Panc1 (cell line): ENCODE results near the gene IL24.

Experiments
- POLR2AphosphoS5 ChIP-seq: IDR thresholded peaks from 2 replicates; pipeline ENCODE4 v1.6.1; 2012; ENCODE audit warnings: mild to moderate bottlenecking, low read depth, low read length, moderate library complexity
- TF ChIP-seq, protein P1 (sequence below), 2 experiments: IDR thresholded peaks; 2 replicates each; pipeline ENCODE4 v1.6.1; 2011 to 2012; ENCODE audit warnings: low read depth in 2 of 2, control low read depth in 1 of 2, low read length in 1 of 2, mild to moderate bottlenecking in 1 of 2, moderate library complexity in 1 of 2; ENCODE audit not compliant: insufficient read depth in 1 of 2
- TF ChIP-seq, protein P2 (sequence below): fragments of 450-650 bp; IDR thresholded peaks from 2 replicates; pipeline ENCODE4 v1.5.1; 2017; ENCODE audit warnings: mild to moderate bottlenecking

DNA sequence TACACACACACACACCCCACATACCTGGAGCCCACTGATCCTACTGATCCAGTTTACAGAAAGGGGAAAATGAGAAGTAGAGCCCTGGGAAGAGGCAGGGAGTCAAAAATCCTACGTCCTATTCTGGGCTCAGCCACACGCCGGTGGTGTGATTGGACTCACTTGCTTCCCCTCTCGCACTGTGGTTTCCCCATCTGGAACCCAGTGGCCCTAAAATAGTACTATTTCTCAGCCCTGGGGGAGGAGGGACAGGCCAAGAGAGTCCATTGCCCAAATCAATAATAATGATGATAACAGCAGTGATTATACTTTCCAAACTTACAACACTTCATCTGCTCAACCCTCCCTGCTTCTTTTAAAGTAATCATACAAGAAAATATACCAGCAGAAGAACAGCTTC is 52.0 kb downstream of the IL24 start:
- TF ChIP-seq, protein P1, sequence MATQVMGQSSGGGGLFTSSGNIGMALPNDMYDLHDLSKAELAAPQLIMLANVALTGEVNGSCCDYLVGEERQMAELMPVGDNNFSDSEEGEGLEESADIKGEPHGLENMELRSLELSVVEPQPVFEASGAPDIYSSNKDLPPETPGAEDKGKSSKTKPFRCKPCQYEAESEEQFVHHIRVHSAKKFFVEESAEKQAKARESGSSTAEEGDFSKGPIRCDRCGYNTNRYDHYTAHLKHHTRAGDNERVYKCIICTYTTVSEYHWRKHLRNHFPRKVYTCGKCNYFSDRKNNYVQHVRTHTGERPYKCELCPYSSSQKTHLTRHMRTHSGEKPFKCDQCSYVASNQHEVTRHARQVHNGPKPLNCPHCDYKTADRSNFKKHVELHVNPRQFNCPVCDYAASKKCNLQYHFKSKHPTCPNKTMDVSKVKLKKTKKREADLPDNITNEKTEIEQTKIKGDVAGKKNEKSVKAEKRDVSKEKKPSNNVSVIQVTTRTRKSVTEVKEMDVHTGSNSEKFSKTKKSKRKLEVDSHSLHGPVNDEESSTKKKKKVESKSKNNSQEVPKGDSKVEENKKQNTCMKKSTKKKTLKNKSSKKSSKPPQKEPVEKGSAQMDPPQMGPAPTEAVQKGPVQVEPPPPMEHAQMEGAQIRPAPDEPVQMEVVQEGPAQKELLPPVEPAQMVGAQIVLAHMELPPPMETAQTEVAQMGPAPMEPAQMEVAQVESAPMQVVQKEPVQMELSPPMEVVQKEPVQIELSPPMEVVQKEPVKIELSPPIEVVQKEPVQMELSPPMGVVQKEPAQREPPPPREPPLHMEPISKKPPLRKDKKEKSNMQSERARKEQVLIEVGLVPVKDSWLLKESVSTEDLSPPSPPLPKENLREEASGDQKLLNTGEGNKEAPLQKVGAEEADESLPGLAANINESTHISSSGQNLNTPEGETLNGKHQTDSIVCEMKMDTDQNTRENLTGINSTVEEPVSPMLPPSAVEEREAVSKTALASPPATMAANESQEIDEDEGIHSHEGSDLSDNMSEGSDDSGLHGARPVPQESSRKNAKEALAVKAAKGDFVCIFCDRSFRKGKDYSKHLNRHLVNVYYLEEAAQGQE (IDR thresholded peaks at IDR 0.05; ENCODE audit: insufficient read depth in 1 of 2, low read depth in 2 of 2, low read length in 1 of 2), result no peak
- TF ChIP-seq POLR2AphosphoS5, result no peak
- TF ChIP-seq, protein P2, sequence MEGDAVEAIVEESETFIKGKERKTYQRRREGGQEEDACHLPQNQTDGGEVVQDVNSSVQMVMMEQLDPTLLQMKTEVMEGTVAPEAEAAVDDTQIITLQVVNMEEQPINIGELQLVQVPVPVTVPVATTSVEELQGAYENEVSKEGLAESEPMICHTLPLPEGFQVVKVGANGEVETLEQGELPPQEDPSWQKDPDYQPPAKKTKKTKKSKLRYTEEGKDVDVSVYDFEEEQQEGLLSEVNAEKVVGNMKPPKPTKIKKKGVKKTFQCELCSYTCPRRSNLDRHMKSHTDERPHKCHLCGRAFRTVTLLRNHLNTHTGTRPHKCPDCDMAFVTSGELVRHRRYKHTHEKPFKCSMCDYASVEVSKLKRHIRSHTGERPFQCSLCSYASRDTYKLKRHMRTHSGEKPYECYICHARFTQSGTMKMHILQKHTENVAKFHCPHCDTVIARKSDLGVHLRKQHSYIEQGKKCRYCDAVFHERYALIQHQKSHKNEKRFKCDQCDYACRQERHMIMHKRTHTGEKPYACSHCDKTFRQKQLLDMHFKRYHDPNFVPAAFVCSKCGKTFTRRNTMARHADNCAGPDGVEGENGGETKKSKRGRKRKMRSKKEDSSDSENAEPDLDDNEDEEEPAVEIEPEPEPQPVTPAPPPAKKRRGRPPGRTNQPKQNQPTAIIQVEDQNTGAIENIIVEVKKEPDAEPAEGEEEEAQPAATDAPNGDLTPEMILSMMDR, result no peak
